Suppressor macrophage treated with lipopolysaccharide for 4 hours (primary cell): ENCODE measurements around the gene GPR179.

Experiments
- DNase-seq: peaks from one replicate; pipeline ENCODE4 v3.0.0-alpha.2; 2020

Gene GPR179

GRCh38 chr17:38345743-38346142 lies 2.0 kb upstream of the GPR179 start:
- DNase-seq: no peak

GRCh38 chr17:38344420-38344745 lies 627 bp upstream of the GPR179 start:
- no peak for DNase-seq

- DNase-seq: no peak
These were observed 709 bp downstream of the GPR179 start for GRCh38 chr17:38342886-38343607.

- peak; percentile 16 for DNase-seq
These were observed 2.6 kb downstream of the GPR179 start for GRCh38 chr17:38341035-38341721.

GRCh38 chr17:38339891-38340290 lies 3.9 kb downstream of the GPR179 start:
- DNase-seq: no peak

- no peak for DNase-seq
These were observed 5.2 kb downstream of the GPR179 start for GRCh38 chr17:38338535-38338934.

- DNase-seq: no peak
These were observed 5.7 kb downstream of the GPR179 start for GRCh38 chr17:38338053-38338452.

- no peak for DNase-seq
These were observed 6.9 kb downstream of the GPR179 start for GRCh38 chr17:38336838-38337237.

GRCh38 chr17:38334480-38335364 lies 9.0 kb downstream of the GPR179 start:
- DNase-seq: no peak

- DNase-seq: peak; percentile 27
These were observed 10.0 kb downstream of the GPR179 start for GRCh38 chr17:38333635-38334295.

- no peak for DNase-seq
These were observed 11.0 kb downstream of the GPR179 start for GRCh38 chr17:38332735-38333134.

GRCh38 chr17:38330941-38331411 lies 12.8 kb downstream of the GPR179 start:
- DNase-seq: no peak

- DNase-seq: no peak
These were observed 13.7 kb downstream of the GPR179 start for GRCh38 chr17:38329808-38330730.

- no peak for DNase-seq
These were observed 14.5 kb downstream of the GPR179 start for GRCh38 chr17:38329284-38329683.

GRCh38 chr17:38328620-38329019 lies 15.1 kb downstream of the GPR179 start:
- DNase-seq: no peak

GRCh38 chr17:38327936-38328335 lies 15.8 kb downstream of the GPR179 start:
- DNase-seq: no peak

GRCh38 chr17:38326996-38327792 lies 16.6 kb downstream of the GPR179 start:
- peak; percentile 55 for DNase-seq

- no peak for DNase-seq
These were observed 18.4 kb downstream of the GPR179 start for GRCh38 chr17:38325221-38325851.

- no peak for DNase-seq
These were observed 19.0 kb downstream of the GPR179 start for GRCh38 chr17:38324772-38325171.

GRCh38 chr17:38324141-38324697 lies 19.5 kb downstream of the GPR179 start:
- DNase-seq: no peak
